Activated CD4-positive, alpha-beta T cell treated with anti-CD3 and anti-CD28 coated beads, Interleukin-2, amount 10 ng/mL, durations not matched to agents 7 days and 5 days (primary cell): ENCODE measurements around the gene PTH1R. TPM values are rescaled to one million over a fixed set of nuclear protein-coding genes. Genes with fewer than 3 reads are reported as not detected.

Experiments
- CTCF ChIA-PET: fragments of 350-600 bp; sonication (Branson Sonifier 250); formaldehyde crosslinking; loops from one replicate; lab custom pipeline; 2021; ENCODE audit warnings: antibody characterized with exemption; lab: Charles Lee
- POLR2A ChIA-PET: fragments of 350-600 bp; sonication (Branson Sonifier 250); formaldehyde crosslinking; loops from one replicate; lab custom pipeline; 2021; ENCODE audit warnings: antibody characterized with exemption; lab: Charles Lee
- DNase-seq: peaks from one replicate; pipeline ENCODE4 v3.0.0-alpha.2; 2020
- H3K27ac Mint-ChIP-seq: one replicate; pipeline ENCODE4 v1.8.0; 2021; ENCODE audit warnings: mild to moderate bottlenecking, moderate library complexity, mixed read lengths
- H3K27me3 Mint-ChIP-seq: one replicate; pipeline ENCODE4 v1.8.0; 2021; ENCODE audit warnings: mixed read lengths
- H3K36me3 Mint-ChIP-seq: one replicate; pipeline ENCODE4 v1.8.0; 2021; ENCODE audit warnings: low read depth, mixed read lengths
- H3K4me1 Mint-ChIP-seq: one replicate; pipeline ENCODE4 v1.8.0; 2021; ENCODE audit warnings: mixed read lengths
- H3K4me3 Mint-ChIP-seq: one replicate; pipeline ENCODE4 v1.8.0; 2021; ENCODE audit warnings: mild to moderate bottlenecking, moderate library complexity, mixed read lengths
- H3K9me3 Mint-ChIP-seq: one replicate; pipeline ENCODE4 v1.8.0; 2021; ENCODE audit warnings: mixed read lengths
- total RNA-seq, 2 experiments: library from RNA; stranded (reverse); gene quantifications; one replicate each; pipeline ENCODE4 v1.2.3, GENCODE V29; 2021

The PTH1R gene
- total RNA-seq, 2 experiments from 2014 or later = not detected

- peak overlapping the region; percentile 57 for H3K4me3 Mint-ChIP-seq
- peak overlapping the region; percentile 91 for H3K27ac Mint-ChIP-seq
- no peaks in the 10 kb centered on the region for H3K9me3 Mint-ChIP-seq
- H3K4me1 Mint-ChIP-seq = peaks cover 77% of the 10 kb centered on the region
- DNase-seq = peak; percentile 74
- H3K27me3 Mint-ChIP-seq = no peaks in the 10 kb centered on the region
- ChIA-PET POLR2A (interaction anchor here (0.5 to 1.0 kb wide), 2 partner anchors 32 to 1437 kb away, joined by 3 to 4 read pairs; partner anchors contain the start of gene NBEAL2), CTCF (interaction anchor here (0.5 to 4.5 kb wide), 8 partner anchors 8 to 314 kb away, joined by 3 to 21 read pairs (median 8); no protein-coding TSS in a partner anchor)
- H3K36me3 Mint-ChIP-seq = peaks cover 44% of the 10 kb centered on the region
Measured at GRCh38 chr3:46947981-46948791, 70.7 kb downstream of the PTH1R start.

GRCh38 chr3:46948830-46949671 is 71.5 kb downstream of the PTH1R start:
- Mint-ChIP-seq H3K27me3 (no peaks in the 10 kb centered on the region), H3K4me3 (peak overlapping the region; percentile 54), H3K9me3 (no peaks in the 10 kb centered on the region), H3K27ac (peak overlapping the region; percentile 91), H3K4me1 (peaks cover 86% of the 10 kb centered on the region), H3K36me3 (peaks cover 42% of the 10 kb centered on the region)
- DNase-seq = no peak
- ChIA-PET CTCF (interaction anchor here (1.3 to 2.9 kb wide), 4 partner anchors 10 to 29 kb away, joined by 3 to 11 read pairs (median 8); no protein-coding TSS in a partner anchor), POLR2A (interaction anchor here (1.0 kb wide), 1 partner anchor 31 kb away, joined by 4 read pairs; the partner anchor contains the start of gene NBEAL2)

- POLR2A ChIA-PET = interaction anchor here (0.6 kb wide), 1 partner anchor 9 kb away, joined by 4 read pairs; no protein-coding TSS in a partner anchor
Measured at GRCh38 chr3:46950177-46950576, 72.7 kb downstream of the PTH1R start.

GRCh38 chr3:46950650-46951241 is 73.2 kb downstream of the PTH1R start:
- Mint-ChIP-seq H3K9me3 (no peaks in the 10 kb centered on the region), H3K4me3 (no peak overlapping the region)

More at GRCh38 chr3:46950177-46950576, 72.7 kb downstream of the PTH1R start:
- Mint-ChIP-seq H3K9me3 (no peaks in the 10 kb centered on the region), H3K4me1 (peaks cover 89% of the 10 kb centered on the region), H3K27me3 (no peaks in the 10 kb centered on the region), H3K27ac (peak overlapping the region; percentile 58), H3K36me3 (peaks cover 44% of the 10 kb centered on the region), H3K4me3 (no peak overlapping the region)
- DNase-seq = no peak
- CTCF ChIA-PET = interaction anchor here (1.0 to 1.3 kb wide), 3 partner anchors 15 to 69 kb away, joined by 3 read pairs; no protein-coding TSS in a partner anchor

GRCh38 chr3:46952813-46953212 is 75.3 kb downstream of the PTH1R start:
- H3K27ac Mint-ChIP-seq = peak overlapping the region; percentile 73
- peak overlapping the region; percentile 2 for H3K4me3 Mint-ChIP-seq
- CTCF ChIA-PET = interaction anchor here (1.0 to 2.2 kb wide), 5 partner anchors 10 to 27 kb away, joined by 3 to 5 read pairs (median 4); partner anchors contain the start of gene NBEAL2
- H3K9me3 Mint-ChIP-seq = no peaks in the 10 kb centered on the region
- DNase-seq = no peak
- POLR2A ChIA-PET = no interaction called here
- peaks cover 83% of the 10 kb centered on the region for H3K4me1 Mint-ChIP-seq
- H3K36me3 Mint-ChIP-seq = peaks cover 23% of the 10 kb centered on the region
- no peaks in the 10 kb centered on the region for H3K27me3 Mint-ChIP-seq

More at GRCh38 chr3:46950650-46951241, 73.2 kb downstream of the PTH1R start:
- POLR2A ChIA-PET = no interaction called here
- peaks cover 41% of the 10 kb centered on the region for H3K36me3 Mint-ChIP-seq
- DNase-seq = no peak
- CTCF ChIA-PET = interaction anchor here (0.6 to 2.0 kb wide), 5 partner anchors 8 to 123 kb away, joined by 3 to 5 read pairs (median 3); no protein-coding TSS in a partner anchor
- peaks cover 89% of the 10 kb centered on the region for H3K4me1 Mint-ChIP-seq
- no peaks in the 10 kb centered on the region for H3K27me3 Mint-ChIP-seq
- H3K27ac Mint-ChIP-seq = peak overlapping the region; percentile 31

Other genes starting within 250 kb of the PTH1R start
- gene ALS2CL, start 184.0 kb upstream of the PTH1R start, total RNA-seq = 10 to 100 TPM; 15.5 to 16.6 TPM
- gene TMIE, start 176.3 kb upstream of the PTH1R start, total RNA-seq = 1 to 10 TPM; 1.2 to 1.6 TPM
- gene PRSS50, start 159.9 kb upstream of the PTH1R start, total RNA-seq = not detected
- not detected for gene MYL3, start 14.3 kb upstream of the PTH1R start, total RNA-seq
- 10 to 100 TPM; 48.7 to 56.1 TPM for gene CCDC12, start 99.0 kb downstream of the PTH1R start, total RNA-seq
- gene NBEAL2, start 101.9 kb downstream of the PTH1R start, total RNA-seq = 100 to 1,000 TPM; 194 to 212 TPM